Prostate gland (tissue), 2 donors: ENCODE measurements around the gene MYH8.

Experiments
- CTCF ChIP-seq, 4 experiments: fragments of 200-600 bp in 2 of 4; fragments of 450-650 bp in 2 of 4; sonication (generic) in 2 of 4; IDR thresholded peaks; 1 replicate in 3 of 4; 2 replicates in 1 of 4; pipeline ENCODE4 v1.5.1; 2016 to 2019; ENCODE audit warnings: antibody characterized with exemption in 4 of 4, mild to moderate bottlenecking in 2 of 4, moderate library complexity in 2 of 4
- POLR2A ChIP-seq: fragments of 450-650 bp; IDR thresholded peaks from one replicate; pipeline ENCODE4 v1.6.1; 2016; ENCODE audit warnings: antibody characterized with exemption, mild to moderate bottlenecking
- POLR2AphosphoS5 ChIP-seq: sonication (generic); formaldehyde crosslinking; IDR thresholded peaks from one replicate; pipeline ENCODE4 v1.6.1; 2017; ENCODE audit warnings: antibody characterized with exemption

- TF ChIP-seq POLR2A (no peak), CTCF (IDR thresholded peaks at IDR 0.05) (no peak), POLR2AphosphoS5 (no peak)
These were observed 61.2 kb downstream of the MYH8 start for GRCh38 chr17:10360578-10360977.
